SK-MEL-5 (cell line): ENCODE measurements around the gene IL1R2. TPM values are rescaled to one million over a fixed set of nuclear protein-coding genes. Genes with fewer than 3 reads are reported as not detected.

Experiments used
- DNase-seq: peaks from one replicate; pipeline ENCODE4 v3.0.0-alpha.2; 2016; ENCODE audit warnings: low read depth, low spot score
- in situ Hi-C: cut with HindIII; loops from 2 replicates; pipeline ENCODE4 v1.10.0; 2016; ENCODE audit warnings: low sequenced_read_pairs, high pct_unique_total_duplicates, low pct_unique_long_range_greater_than_20kb
- total RNA-seq: library from RNA; depleted of rRNA; stranded (reverse); fragments of >200 nt; shearing (Covaris generic); gene quantifications from 2 replicates; pipeline ENCODE4 v1.2.3, GENCODE V29; 2014

IL1R2 gene
- total RNA-seq, 1 experiment from 2014 or later, result 0.26 TPM

GRCh38 chr2:101971836-101972235 is 19.9 kb upstream of the IL1R2 start:
- no peak for DNase-seq
- in situ Hi-C loops, result no loop called here

DNA sequence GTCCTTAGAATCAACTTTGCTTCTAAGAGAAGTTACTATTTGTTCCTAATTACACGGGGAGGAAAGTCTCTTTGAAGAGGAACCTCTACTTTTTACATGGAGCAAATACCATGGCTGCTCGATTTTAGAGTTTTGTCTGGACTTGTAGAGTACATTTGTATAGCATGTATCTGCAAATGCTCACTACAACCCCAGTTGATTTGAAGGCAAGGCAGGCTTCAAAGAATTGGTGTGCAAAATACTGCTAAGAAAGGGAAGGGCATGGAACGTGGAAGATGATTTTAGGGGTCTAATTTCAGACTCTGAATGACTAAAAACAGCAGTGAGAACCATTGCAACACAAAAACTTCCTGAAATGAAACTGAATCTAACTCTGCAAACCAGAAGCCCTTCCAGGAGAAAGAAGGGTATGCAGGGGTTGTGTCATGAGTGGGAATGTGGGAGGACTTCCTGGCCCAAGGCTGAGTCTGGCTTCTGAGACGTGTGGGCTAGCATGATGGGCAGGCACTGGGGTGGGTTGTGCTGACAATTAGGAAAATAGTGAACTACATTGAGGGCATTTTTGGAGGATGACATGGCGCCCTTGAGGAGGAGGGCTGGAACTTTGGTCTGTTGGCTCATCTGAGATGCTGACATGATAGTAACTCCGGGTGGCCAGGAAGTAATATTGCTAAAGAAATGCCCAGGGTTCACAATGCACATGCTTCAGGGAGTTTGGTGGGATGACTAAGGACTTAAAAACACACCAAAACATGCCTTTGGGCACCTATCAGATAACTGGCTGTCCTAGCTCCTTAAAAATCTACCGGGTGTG is 18.9 kb upstream of the IL1R2 start:
- in situ Hi-C loops, result no loop called here
- DNase-seq, result no peak

DNA sequence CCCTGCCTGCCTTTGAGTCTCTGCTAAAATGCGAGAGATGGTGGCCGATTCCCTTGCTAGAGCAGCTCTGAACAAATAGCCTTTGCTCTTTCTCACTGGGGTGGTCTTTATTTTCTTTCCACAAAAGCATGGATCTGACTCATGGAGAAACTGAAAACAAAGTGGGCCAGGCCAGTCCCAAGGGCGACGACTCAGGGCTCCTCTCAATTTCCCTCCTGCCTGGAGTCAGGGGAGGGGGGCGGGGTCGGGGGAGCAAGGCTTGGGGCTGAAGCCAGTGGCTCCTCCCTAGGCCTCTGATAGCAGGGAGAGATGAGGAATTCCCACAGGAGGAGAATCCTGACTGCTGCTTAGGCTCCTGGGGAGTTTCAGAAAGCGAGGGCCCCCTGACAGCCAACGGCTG is 17.1 kb upstream of the IL1R2 start:
- in situ Hi-C loops, result no loop called here
- DNase-seq, result no peak

GRCh38 chr2:101975171-101975870 is 16.4 kb upstream of the IL1R2 start:
- DNase-seq, result no peak
- in situ Hi-C loops, result no loop called here

GRCh38 chr2:101976891-101977290 is 14.9 kb upstream of the IL1R2 start:
- in situ Hi-C loops, result no loop called here
- DNase-seq, result peak; percentile 42

DNA sequence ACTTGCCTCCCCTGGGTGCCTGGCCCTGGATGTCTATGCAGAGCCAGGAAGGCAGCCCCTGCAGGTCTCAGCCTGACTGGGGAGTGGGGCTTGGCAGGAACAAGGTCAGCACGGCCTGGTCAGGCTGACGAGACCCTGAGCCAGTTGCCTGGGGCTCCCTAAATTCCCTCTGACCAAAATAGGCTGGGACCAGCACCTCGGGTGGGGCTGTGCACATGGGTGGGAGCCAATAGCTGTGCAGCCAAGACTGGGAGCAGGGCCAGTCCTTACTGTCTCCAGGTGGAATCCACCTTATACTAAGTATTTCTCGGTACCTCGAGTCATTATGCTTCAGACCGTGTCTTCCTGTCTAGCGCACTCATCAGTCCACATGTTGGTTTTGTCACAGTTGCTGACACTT is 11.4 kb upstream of the IL1R2 start:
- no peak for DNase-seq

DNA sequence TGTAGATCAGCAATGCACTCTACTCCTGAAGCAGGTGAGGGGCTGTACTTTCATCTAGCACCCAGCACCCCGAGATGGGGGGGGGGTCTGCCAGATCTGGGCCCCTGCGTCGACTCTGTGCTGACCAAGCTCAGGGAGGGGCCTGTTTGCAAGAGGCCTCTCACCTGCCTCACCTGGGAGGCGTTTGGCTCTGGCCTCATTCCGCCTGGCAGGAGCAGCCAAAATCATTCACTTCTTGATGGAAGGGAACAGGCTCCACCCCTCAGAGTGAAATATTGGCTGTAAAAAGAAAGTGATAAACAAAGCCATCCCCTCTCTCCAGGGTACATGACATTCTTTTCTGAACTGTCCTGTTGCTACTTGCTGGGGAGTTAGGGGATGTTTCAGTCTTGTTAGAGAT is 10.7 kb upstream of the IL1R2 start:
- DNase-seq, result no peak
- in situ Hi-C loops, result no loop called here

More for the DNA sequence above, 11.4 kb upstream of the IL1R2 start:
- in situ Hi-C loops, result no loop called here

DNA sequence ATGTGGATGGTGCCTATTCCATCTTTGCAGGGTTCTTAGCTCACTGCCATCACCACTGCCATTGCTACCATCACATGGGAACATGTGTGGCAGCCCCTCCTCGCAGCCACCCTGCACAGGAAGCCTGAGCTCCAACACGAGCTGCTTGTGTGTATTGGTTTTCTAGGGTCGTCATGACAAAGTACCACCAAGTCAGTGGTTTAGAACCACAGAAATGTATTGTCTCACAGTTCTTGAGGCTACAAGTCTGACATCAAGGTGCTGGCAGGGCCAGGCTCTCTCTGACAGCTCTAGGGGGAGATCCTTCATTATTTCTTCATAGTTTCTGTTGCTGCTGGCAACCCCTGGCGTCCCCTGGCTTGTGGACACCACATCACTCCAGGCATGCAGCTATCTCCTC is 10.3 kb upstream of the IL1R2 start:
- in situ Hi-C loops, result no loop called here

GRCh38 chr2:101982495-101983029 is 9.2 kb upstream of the IL1R2 start:
- DNase-seq, result no peak
- in situ Hi-C loops, result no loop called here

More for the DNA sequence above, 10.3 kb upstream of the IL1R2 start:
- DNase-seq, result no peak

DNA sequence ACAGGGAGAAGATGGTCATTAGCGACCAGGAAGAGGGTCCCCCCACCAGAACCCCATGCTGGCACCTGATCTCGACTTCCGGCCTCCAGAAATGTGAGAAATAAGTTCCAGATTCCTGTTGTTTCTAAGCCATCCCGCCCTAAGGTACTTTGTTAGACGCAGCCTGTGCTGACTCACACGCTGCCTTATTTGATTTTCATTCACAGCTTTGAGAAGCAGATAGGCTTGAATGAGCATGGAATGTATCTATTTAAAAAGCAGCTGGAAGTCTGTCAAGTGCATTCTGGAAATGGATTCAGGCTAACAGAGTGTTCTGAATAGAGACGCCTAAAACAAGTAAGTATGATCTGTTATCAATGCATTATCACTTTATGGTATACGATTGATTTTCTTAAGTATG is 8.3 kb upstream of the IL1R2 start:
- no peak for DNase-seq
- in situ Hi-C loops, result no loop called here

- in situ Hi-C loops, result no loop called here
These were observed 7.8 kb upstream of the IL1R2 start for GRCh38 chr2:101983928-101984327.

DNA sequence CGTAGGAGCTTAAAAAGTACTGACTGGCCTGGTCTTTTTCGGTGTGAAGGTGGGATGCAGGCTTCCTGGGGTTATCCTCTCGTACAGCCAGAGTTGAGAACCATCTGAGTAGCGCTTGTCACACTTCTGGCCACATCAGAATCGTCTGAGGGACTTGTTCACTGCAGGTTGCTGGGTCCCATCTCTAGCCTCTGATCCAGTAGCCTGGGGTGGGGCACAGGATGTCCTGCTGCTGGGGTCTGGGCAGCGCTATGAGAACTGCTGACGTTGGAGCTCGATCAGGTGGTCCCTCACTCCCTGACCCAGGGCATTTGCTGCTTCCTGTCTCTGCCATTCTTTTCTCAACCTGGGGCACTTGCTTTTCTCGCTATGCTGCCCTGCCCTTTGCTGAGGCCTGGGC is 7.1 kb upstream of the IL1R2 start:
- DNase-seq, result no peak
- in situ Hi-C loops, result no loop called here

More at GRCh38 chr2:101983928-101984327, 7.8 kb upstream of the IL1R2 start:
- DNase-seq, result peak; percentile 29

- no peak for DNase-seq
- in situ Hi-C loops, result no loop called here
These were observed 6.5 kb upstream of the IL1R2 start for GRCh38 chr2:101985101-101985792.

DNA sequence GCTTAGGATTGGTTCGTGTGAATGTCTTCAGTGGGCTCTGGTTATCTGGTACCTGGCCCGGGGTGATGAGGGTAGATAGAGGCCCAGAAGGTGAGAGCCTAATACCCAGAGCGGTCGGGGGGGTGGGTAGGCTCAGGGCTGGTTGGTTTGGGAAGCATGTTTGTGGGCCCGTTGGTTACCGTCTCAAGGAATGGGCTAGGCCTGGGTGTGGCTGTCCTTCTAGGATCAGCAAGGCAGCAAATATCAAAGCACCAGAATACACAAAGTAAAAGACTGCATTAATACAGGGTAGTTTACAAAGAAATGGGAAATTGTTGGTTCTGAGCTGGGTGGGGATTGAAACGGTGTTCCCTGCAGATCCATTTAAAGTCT is 6.0 kb upstream of the IL1R2 start:
- DNase-seq, result no peak
- in situ Hi-C loops, result no loop called here

GRCh38 chr2:101986376-101986775 is 5.4 kb upstream of the IL1R2 start:
- in situ Hi-C loops, result no loop called here
- no peak for DNase-seq

GRCh38 chr2:101986804-101987740 is 4.7 kb upstream of the IL1R2 start:
- in situ Hi-C loops, result no loop called here
- no peak for DNase-seq

DNA sequence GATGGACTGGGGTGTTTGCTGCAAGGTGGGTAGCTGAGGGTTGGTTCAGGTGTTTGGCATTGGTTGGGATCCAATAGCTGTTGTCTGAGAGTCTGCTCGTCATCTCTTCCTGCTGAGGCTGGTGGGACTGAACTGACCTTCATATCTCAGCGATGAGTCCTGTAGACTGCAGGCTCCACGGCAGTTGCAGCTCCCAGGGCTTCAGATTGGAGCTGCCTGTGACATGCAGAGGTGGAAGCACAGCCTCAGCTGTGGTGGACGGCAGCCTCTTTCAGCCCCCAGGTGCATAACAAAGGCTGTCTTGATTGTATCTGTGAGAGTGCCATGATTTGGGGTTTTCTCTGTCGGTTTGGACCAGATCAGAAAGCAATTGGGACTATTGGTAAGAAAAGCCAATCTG is 3.9 kb upstream of the IL1R2 start:
- no peak for DNase-seq
- in situ Hi-C loops, result no loop called here
